ENCODE data around the gene PRELID1. TPM values are rescaled to one million over a fixed set of nuclear protein-coding genes. Genes with fewer than 3 reads are reported as not detected.

Gene PRELID1
- total RNA-seq, 2 experiments from 2014 or later: 222 to 233 TPM

- no peak overlapping the region for H3K27ac Mint-ChIP-seq
- H3K27me3 Mint-ChIP-seq: no peaks in the 10 kb centered on the region
- peaks cover 42% of the 10 kb centered on the region for H3K4me1 Mint-ChIP-seq (ENCODE audit: low read depth)
- ChIA-PET POLR2A (interaction anchor here (3.7 kb wide), 1 partner anchor 124 kb away, joined by 11 read pairs; no protein-coding TSS in a partner anchor), CTCF (interaction anchor here (1.0 to 3.3 kb wide), 4 partner anchors 9 to 150 kb away, joined by 3 to 31 read pairs (median 4); no protein-coding TSS in a partner anchor)
- intact Hi-C loops (cut with micrococcal nuclease): no loop called here
- ATAC-seq: no peak
- H3K36me3 Mint-ChIP-seq (ENCODE audit: low read depth): peaks cover 46% of the 10 kb centered on the region
- no peak for TF ChIP-seq CTCF (IDR thresholded peaks at IDR 0.05)
- no peak for DNase-seq
- no peak overlapping the region for H3K4me3 Mint-ChIP-seq
- no peaks in the 10 kb centered on the region for H3K9me3 Mint-ChIP-seq
Measured at GRCh38 chr5:177306674-177307543, 3.3 kb downstream of the PRELID1 start.

- peaks cover 43% of the 10 kb centered on the region for H3K36me3 Mint-ChIP-seq (ENCODE audit: low read depth)
- DNase-seq (no peak), ATAC-seq (no peak)
- no peak for TF ChIP-seq CTCF (IDR thresholded peaks at IDR 0.05)
- POLR2A ChIA-PET: interaction anchor here (3.7 kb wide), 1 partner anchor 124 kb away, joined by 11 read pairs; no protein-coding TSS in a partner anchor
- CTCF ChIA-PET: interaction anchor here (0.8 to 6.2 kb wide), 9 partner anchors 10 to 196 kb away, joined by 4 to 58 read pairs (median 15); partner anchors contain the start of genes LMAN2 and PFN3
- H3K27ac Mint-ChIP-seq: no peak overlapping the region
- no peak overlapping the region for H3K4me3 Mint-ChIP-seq
- H3K4me1 Mint-ChIP-seq (ENCODE audit: low read depth): peaks cover 39% of the 10 kb centered on the region
- H3K27me3 Mint-ChIP-seq: no peaks in the 10 kb centered on the region
- intact Hi-C loops (cut with micrococcal nuclease): no loop called here
- no peaks in the 10 kb centered on the region for H3K9me3 Mint-ChIP-seq
Measured at GRCh38 chr5:177307544-177308363, 4.2 kb downstream of the PRELID1 start.

GRCh38 chr5:177308740-177309139 is 5.1 kb downstream of the PRELID1 start:
- no peak for TF ChIP-seq CTCF (IDR thresholded peaks at IDR 0.05)
- ATAC-seq (no peak), DNase-seq (no peak)
- Mint-ChIP-seq H3K36me3 (ENCODE audit: low read depth) (peaks cover 39% of the 10 kb centered on the region), H3K27ac (no peak overlapping the region), H3K27me3 (no peaks in the 10 kb centered on the region), H3K4me3 (no peak overlapping the region), H3K9me3 (no peaks in the 10 kb centered on the region), H3K4me1 (ENCODE audit: low read depth) (peaks cover 46% of the 10 kb centered on the region)
- CTCF ChIA-PET: interaction anchor here (0.7 to 6.2 kb wide), 37 partner anchors 7 to 252 kb away, joined by 3 to 58 read pairs (median 7); partner anchors contain the start of genes LMAN2, PFN3 and PRR7
- POLR2A ChIA-PET: interaction anchor here (0.6 to 3.7 kb wide), 6 partner anchors 10 to 262 kb away, joined by 3 to 11 read pairs (median 4); no protein-coding TSS in a partner anchor
- intact Hi-C loops (cut with micrococcal nuclease): no loop called here

- no peaks in the 10 kb centered on the region for H3K27me3 Mint-ChIP-seq
- TF ChIP-seq CTCF (IDR thresholded peaks at IDR 0.05): peak; percentile 93
- POLR2A ChIA-PET: interaction anchor here (0.6 to 3.7 kb wide), 11 partner anchors 8 to 196 kb away, joined by 3 to 11 read pairs (median 3); partner anchors contain the start of genes GRK6, LMAN2 and RGS14
- H3K27ac Mint-ChIP-seq: no peak overlapping the region
- H3K4me1 Mint-ChIP-seq (ENCODE audit: low read depth): peaks cover 47% of the 10 kb centered on the region
- intact Hi-C loops (cut with micrococcal nuclease): loop anchor here (5.0 to 10.0 kb wide), 2 partner anchors 85 to 188 kb away; partner anchors contain the start of gene PDLIM7
- DNase-seq (peak; percentile 82), ATAC-seq (peak; percentile 22)
- peaks cover 32% of the 10 kb centered on the region for H3K36me3 Mint-ChIP-seq (ENCODE audit: low read depth)
- H3K9me3 Mint-ChIP-seq: no peaks in the 10 kb centered on the region
- peak overlapping the region; percentile 53 for H3K4me3 Mint-ChIP-seq
- CTCF ChIA-PET: interaction anchor here (0.7 to 6.2 kb wide), 71 partner anchors 8 to 252 kb away, joined by 3 to 58 read pairs (median 5); partner anchors contain the start of genes FGFR4, LMAN2, NSD1 and PDLIM7
Measured at GRCh38 chr5:177309351-177310191, 6.0 kb downstream of the PRELID1 start.

All from activated CD8-positive, alpha-beta T cell treated with anti-CD3 and anti-CD28 coated beads for 36 hours (primary cell).